Muscle of leg (tissue), 11 donors: ENCODE data around the gene AGTPBP1. TPM values are rescaled to one million over a fixed set of nuclear protein-coding genes. Genes with fewer than 3 reads are reported as not detected.

Source experiments
- DNase-seq: peaks from one replicate; pipeline ENCODE4 v3.0.0; 2013
- H3K27ac ChIP-seq: one replicate; pipeline ENCODE4 v1.5.1; 2013; ENCODE audit warnings: mild to moderate bottlenecking, low read length, control low read depth
- H3K27me3 ChIP-seq: one replicate; pipeline ENCODE4 v1.6.1; 2013; ENCODE audit warnings: low read length; ENCODE audit not compliant: control insufficient read depth, insufficient read depth
- H3K36me3 ChIP-seq: one replicate; pipeline ENCODE4 v1.6.1; 2013; ENCODE audit warnings: low read length; ENCODE audit not compliant: control insufficient read depth, insufficient read depth
- H3K4me1 ChIP-seq: one replicate; pipeline ENCODE4 v1.6.1; 2013; ENCODE audit warnings: low read length; ENCODE audit not compliant: control insufficient read depth, insufficient read depth
- H3K4me3 ChIP-seq: one replicate; pipeline ENCODE4 v1.5.1; 2013; ENCODE audit warnings: low read length, control low read depth
- H3K9me3 ChIP-seq: replicated peaks from 2 replicates; pipeline ENCODE4 v1.6.1; 2013; ENCODE audit warnings: low read depth, low read length; ENCODE audit not compliant: control insufficient read depth
- WGBS: methylation state at CpG from one replicate; pipeline ENCODE4 v1.1.5; 2013; ENCODE audit warnings: missing lambda C conversion rate; ENCODE audit not compliant: insufficient coverage; 5-methylcytosine and 5-hydroxymethylcytosine counted together
- polyA plus RNA-seq, 8 donors: library from polyadenylated mRNA; unstranded; fragments of 120-200 nt; gene quantifications; one replicate each; pipeline versions ENCODE4 v1.2.1 to v1.2.3, GENCODE V29; 2013; ENCODE audit warnings: inconsistent platforms in 1 of 8, low replicate concordance in 1 of 8; ENCODE audit not compliant: insufficient read length in 8 of 8, insufficient read depth in 1 of 8
- total RNA-seq: library from RNA; stranded (reverse); fragments of 120-200 nt; gene quantifications from one replicate; pipeline ENCODE4 v1.2.4, GENCODE V29; 2013

AGTPBP1 gene
- total and polyA plus RNA-seq, 9 donors = 9.6 to 21.2 (median 12.2) TPM

- Histone ChIP-seq H3K27ac (no peak overlapping the region), H3K9me3 (no peaks in the 10 kb centered on the region), H3K27me3 (no peaks in the 10 kb centered on the region), H3K4me3 (no peak overlapping the region), H3K36me3 (no peaks in the 10 kb centered on the region), H3K4me1 (no peaks in the 10 kb centered on the region)
- no peak for DNase-seq
Measured at GRCh38 chr9:85702191-85702590, 39.6 kb downstream of the AGTPBP1 start.

GRCh38 chr9:85700330-85700729 lies 41.4 kb downstream of the AGTPBP1 start:
- Histone ChIP-seq H3K4me3 (no peak overlapping the region), H3K27me3 (no peaks in the 10 kb centered on the region), H3K27ac (no peak overlapping the region), H3K4me1 (no peaks in the 10 kb centered on the region), H3K9me3 (no peaks in the 10 kb centered on the region), H3K36me3 (no peaks in the 10 kb centered on the region)
- WGBS = no CpG with 5 or more reads among the region's 2 CpGs
- no peak for DNase-seq

- Histone ChIP-seq H3K27me3 (no peaks in the 10 kb centered on the region), H3K27ac (no peak overlapping the region), H3K36me3 (no peaks in the 10 kb centered on the region), H3K9me3 (no peaks in the 10 kb centered on the region), H3K4me1 (no peaks in the 10 kb centered on the region), H3K4me3 (no peak overlapping the region)
- no CpG with 5 or more reads among the region's 2 CpGs for WGBS
- DNase-seq = no peak
Measured at GRCh38 chr9:85688361-85688760, 53.4 kb downstream of the AGTPBP1 start.

- Histone ChIP-seq H3K27ac (no peak overlapping the region), H3K9me3 (no peaks in the 10 kb centered on the region), H3K4me1 (no peaks in the 10 kb centered on the region), H3K36me3 (no peaks in the 10 kb centered on the region), H3K27me3 (no peaks in the 10 kb centered on the region), H3K4me3 (no peak overlapping the region)
- DNase-seq = no peak
Measured at GRCh38 chr9:85685081-85685480, 56.7 kb downstream of the AGTPBP1 start.

- Histone ChIP-seq H3K27ac (no peak overlapping the region), H3K4me3 (no peak overlapping the region), H3K36me3 (no peaks in the 10 kb centered on the region), H3K27me3 (no peaks in the 10 kb centered on the region), H3K4me1 (no peaks in the 10 kb centered on the region), H3K9me3 (no peaks in the 10 kb centered on the region)
- no CpG with 5 or more reads among the region's 2 CpGs for WGBS
- DNase-seq = no peak
Measured at GRCh38 chr9:85676790-85677189, 65.0 kb downstream of the AGTPBP1 start.

- no peak for DNase-seq
- no peaks in the 10 kb centered on the region for H3K36me3 ChIP-seq
- no peaks in the 10 kb centered on the region for H3K4me1 ChIP-seq
- no CpG with 5 or more reads among the region's 1 CpG for WGBS
- H3K27me3 ChIP-seq = no peaks in the 10 kb centered on the region
- H3K9me3 ChIP-seq = no peaks in the 10 kb centered on the region
- H3K4me3 ChIP-seq = no peak overlapping the region
- H3K27ac ChIP-seq = no peak overlapping the region
Measured at GRCh38 chr9:85667374-85667773, 74.4 kb downstream of the AGTPBP1 start.

GRCh38 chr9:85666086-85666485 lies 75.7 kb downstream of the AGTPBP1 start:
- H3K27ac ChIP-seq = no peak overlapping the region
- no peaks in the 10 kb centered on the region for H3K36me3 ChIP-seq
- DNase-seq = no peak
- H3K4me1 ChIP-seq = no peaks in the 10 kb centered on the region
- H3K4me3 ChIP-seq = no peak overlapping the region
- no peaks in the 10 kb centered on the region for H3K27me3 ChIP-seq
- H3K9me3 ChIP-seq = no peaks in the 10 kb centered on the region
- no CpG with 5 or more reads among the region's 2 CpGs for WGBS

GRCh38 chr9:85662573-85662972 lies 79.2 kb downstream of the AGTPBP1 start:
- Histone ChIP-seq H3K27me3 (no peaks in the 10 kb centered on the region), H3K4me3 (no peak overlapping the region), H3K9me3 (no peaks in the 10 kb centered on the region), H3K27ac (no peak overlapping the region), H3K4me1 (no peaks in the 10 kb centered on the region), H3K36me3 (no peaks in the 10 kb centered on the region)
- WGBS = no CpG with 5 or more reads among the region's 1 CpG
- no peak for DNase-seq

GRCh38 chr9:85658716-85659115 lies 83.0 kb downstream of the AGTPBP1 start:
- Histone ChIP-seq H3K27ac (no peak overlapping the region), H3K27me3 (no peaks in the 10 kb centered on the region), H3K4me1 (no peaks in the 10 kb centered on the region), H3K36me3 (no peaks in the 10 kb centered on the region), H3K4me3 (no peak overlapping the region), H3K9me3 (no peaks in the 10 kb centered on the region)
- no CpG with 5 or more reads among the region's 1 CpG for WGBS
- no peak for DNase-seq

- H3K4me1 ChIP-seq = no peaks in the 10 kb centered on the region
- no peaks in the 10 kb centered on the region for H3K9me3 ChIP-seq
- H3K27me3 ChIP-seq = no peaks in the 10 kb centered on the region
- H3K36me3 ChIP-seq = peaks cover 4% of the 10 kb centered on the region
- DNase-seq = no peak
- WGBS = no CpG with 5 or more reads among the region's 4 CpGs
- H3K4me3 ChIP-seq = no peak overlapping the region
- H3K27ac ChIP-seq = no peak overlapping the region
Measured at GRCh38 chr9:85653153-85653552, 88.6 kb downstream of the AGTPBP1 start.

- H3K4me3 ChIP-seq = no peak overlapping the region
- no peak for DNase-seq
- H3K4me1 ChIP-seq = no peaks in the 10 kb centered on the region
- no peak overlapping the region for H3K27ac ChIP-seq
- WGBS = no CpG with 5 or more reads among the region's 1 CpG
- H3K27me3 ChIP-seq = no peaks in the 10 kb centered on the region
- H3K9me3 ChIP-seq = no peaks in the 10 kb centered on the region
- no peaks in the 10 kb centered on the region for H3K36me3 ChIP-seq
Measured at GRCh38 chr9:85647571-85647970, 94.2 kb downstream of the AGTPBP1 start.
